ENCODE results near the gene SQSTM1.

SQSTM1 gene

DNA sequence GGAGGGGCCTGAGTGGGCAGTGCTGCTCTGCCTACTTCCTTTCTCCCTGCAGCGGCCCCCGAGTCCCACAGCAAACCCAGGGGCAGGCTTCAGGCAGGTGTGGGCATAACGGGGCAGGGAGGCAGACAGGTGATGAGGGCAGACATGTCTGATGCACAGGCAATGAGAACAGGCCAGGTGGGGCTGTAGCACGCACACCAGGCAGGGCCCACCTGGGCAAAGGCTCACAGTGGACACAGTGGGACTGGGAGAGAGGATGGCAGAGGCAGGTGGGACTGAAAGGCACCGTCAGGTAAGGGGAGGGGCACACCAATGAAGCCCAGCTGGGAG is 21.1 kb upstream of the SQSTM1 start:
- no peak for DNase-seq (ENCODE audit: low read depth)
- H3K4me3 ChIP-seq (ENCODE audit: low read length), result no peak overlapping the region
- TF ChIP-seq, protein P1, sequence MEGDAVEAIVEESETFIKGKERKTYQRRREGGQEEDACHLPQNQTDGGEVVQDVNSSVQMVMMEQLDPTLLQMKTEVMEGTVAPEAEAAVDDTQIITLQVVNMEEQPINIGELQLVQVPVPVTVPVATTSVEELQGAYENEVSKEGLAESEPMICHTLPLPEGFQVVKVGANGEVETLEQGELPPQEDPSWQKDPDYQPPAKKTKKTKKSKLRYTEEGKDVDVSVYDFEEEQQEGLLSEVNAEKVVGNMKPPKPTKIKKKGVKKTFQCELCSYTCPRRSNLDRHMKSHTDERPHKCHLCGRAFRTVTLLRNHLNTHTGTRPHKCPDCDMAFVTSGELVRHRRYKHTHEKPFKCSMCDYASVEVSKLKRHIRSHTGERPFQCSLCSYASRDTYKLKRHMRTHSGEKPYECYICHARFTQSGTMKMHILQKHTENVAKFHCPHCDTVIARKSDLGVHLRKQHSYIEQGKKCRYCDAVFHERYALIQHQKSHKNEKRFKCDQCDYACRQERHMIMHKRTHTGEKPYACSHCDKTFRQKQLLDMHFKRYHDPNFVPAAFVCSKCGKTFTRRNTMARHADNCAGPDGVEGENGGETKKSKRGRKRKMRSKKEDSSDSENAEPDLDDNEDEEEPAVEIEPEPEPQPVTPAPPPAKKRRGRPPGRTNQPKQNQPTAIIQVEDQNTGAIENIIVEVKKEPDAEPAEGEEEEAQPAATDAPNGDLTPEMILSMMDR (conservative IDR thresholded peaks at IDR 0.05; ENCODE audit: low read length), result no peak

DNA sequence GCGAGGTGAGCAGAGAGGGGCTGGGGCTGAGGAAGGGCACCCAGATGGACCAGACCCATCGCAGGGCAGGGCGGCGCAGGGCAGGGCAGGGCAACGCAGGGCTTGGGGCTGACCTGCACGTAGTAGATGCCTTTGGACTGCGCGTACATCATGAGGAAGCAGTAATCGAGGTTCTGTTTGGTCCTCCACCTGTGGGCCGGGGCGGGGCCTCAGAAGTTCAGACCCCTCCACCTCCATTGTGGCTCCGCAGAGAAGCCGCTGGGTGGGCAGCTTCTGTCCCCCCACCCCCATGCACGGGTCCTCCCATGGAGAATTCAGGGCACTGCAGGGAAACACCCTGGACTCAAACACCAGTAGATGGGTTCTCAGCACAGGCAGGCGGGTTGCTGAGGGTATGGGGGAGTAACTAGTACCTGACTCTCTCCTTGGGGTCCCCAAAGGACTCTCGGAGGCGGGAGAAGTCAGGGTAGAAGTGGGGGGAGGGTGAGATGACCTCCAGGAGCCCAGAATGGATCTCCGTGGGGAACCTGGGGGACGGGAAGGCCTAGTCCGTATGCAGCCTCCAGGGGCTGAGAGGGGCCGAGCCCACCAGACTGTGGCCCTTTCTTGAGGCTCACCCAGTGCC is 20.5 kb upstream of the SQSTM1 start:
- TF ChIP-seq, protein P1 (conservative IDR thresholded peaks at IDR 0.05; ENCODE audit: low read length), result no peak
- no peak overlapping the region for H3K4me3 ChIP-seq (ENCODE audit: low read length)
- no peak for DNase-seq (ENCODE audit: low read depth)

DNA sequence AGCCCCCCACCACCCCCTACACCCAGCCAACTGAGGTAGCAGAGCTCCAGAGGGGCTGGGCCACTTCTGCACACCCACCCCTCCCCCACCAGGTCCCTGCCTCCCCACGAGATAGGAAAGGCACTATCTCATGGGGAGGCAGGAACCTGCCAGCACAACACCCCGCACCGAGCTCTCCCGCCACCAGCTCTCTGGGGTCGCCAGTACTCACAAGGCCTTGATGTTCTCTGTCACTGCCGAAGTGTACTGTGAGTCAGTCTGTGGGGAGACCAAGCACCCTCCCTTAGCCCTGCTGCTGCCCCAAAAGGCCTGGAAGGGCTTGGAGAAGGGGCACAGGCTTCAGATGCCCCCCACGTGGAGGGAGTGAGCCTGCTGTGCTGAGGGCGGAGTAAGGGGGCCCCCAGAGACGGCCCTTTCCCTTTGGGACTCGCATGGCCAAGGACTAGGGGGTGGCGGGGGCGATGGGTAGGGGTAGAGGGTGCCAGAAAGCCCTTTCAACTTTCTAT is 20.0 kb upstream of the SQSTM1 start:
- no peak for DNase-seq (ENCODE audit: low read depth)
- no peak overlapping the region for H3K4me3 ChIP-seq (ENCODE audit: low read length)
- TF ChIP-seq, protein P1 (conservative IDR thresholded peaks at IDR 0.05; ENCODE audit: low read length), result no peak

DNA sequence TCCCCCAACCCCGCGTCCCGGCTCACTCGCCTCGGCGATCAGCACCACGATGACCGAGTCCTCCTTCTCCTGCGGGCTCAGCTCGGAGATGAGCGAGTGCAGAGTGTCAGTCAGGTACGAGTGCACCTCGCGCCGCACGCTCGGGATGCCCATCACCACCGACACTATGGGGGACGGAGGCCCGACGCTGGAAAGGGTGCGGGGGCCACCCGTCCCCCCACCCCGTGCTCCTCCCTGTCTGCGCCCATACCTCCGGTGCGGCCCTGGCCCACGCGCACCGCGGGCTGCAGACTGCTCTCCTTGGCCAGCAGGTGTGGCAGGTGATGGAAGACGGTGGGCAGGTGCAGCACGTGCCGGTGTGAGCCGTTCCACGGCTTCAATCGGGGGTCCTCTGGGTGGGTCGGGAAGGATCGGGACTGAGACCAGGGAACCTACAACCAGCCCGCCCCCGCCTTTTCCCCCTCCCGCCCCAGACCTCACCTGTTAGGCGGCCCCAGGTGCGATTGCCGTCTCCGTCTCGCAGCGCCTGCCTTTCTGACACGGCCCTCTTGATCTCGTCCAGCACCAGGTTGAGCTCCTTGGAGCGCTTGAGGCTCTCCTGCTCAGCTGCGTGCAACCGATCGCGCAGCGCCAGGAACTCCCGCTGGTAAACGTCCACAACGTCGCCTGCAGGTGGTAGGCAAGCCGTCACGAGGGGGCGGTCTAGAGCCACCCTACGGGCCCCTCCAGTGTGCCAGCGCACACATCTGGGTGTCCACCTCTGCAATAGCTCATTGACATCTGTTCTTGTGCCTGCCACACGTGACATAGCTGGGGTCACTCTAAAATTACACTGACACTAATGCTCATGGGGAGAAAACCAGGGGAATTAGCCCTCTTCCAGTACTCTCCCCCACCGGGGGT is 19.1 kb upstream of the SQSTM1 start:
- H3K4me3 ChIP-seq (ENCODE audit: low read length), result no peak overlapping the region
- TF ChIP-seq, protein P1 (conservative IDR thresholded peaks at IDR 0.05; ENCODE audit: low read length), result peak; percentile 56
- peak; percentile 44 for DNase-seq (ENCODE audit: low read depth)

DNA sequence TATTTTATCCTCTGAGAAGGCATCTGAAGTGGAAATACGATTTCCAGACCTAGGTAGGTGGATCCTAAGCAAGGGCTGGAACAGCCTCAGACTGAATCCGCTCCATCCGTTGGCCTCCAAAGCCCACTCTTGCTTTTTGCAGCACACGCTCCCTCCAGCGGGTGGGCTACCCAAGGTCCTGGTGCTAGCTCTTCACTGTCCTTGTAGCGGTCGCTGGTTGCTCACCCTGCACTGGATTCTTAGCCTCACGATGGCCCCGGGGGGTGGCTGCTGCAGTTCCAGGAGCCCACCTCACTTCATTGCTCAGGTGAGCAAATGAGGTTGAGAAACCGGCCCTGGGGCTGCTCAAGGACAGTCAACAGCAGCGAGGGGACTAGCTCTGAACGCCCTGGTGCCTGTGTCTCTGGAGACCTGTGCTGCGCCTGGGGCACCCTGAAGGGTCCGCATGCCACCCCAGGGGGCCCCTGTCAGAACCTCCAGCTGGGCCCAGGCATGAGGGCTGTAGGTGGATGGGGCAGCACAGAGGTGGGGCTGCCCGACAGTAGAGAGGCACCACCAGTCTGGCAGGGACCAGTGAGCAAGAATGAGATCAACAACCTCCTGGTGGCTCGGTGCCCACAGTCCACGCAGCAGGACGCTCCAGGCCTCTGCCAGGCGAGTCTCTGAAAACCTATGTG is 18.4 kb upstream of the SQSTM1 start:
- DNase-seq (ENCODE audit: low read depth), result no peak

DNA sequence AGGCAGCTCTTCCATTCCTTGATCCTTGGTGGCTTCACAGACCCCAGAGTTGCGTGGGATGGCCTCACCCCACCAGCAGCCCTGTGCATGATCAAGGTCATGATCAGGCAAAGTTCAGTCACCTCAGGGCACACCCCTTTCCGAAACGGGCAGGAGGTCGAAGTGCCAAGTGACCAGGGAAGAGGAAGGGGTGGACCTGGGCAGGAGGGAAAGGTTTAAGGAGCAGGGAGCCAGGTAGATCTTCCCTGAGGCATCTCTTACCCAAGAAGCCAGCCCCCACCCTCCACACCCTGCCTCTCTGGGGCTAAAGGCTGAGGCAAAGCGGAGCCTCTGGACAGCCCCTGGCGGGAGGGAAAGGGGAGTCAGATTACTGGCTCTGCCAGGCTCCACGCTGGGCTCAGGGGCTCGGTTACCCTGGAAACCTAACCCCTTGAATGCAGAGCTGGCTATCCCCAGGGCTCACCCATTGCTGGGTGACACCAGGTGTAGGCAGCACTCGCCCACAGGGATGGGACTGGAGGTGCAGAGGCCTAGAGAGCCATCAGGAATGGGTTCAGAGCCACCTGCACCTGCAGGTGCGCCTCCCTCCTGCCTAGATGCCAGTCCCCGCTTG is 17.6 kb upstream of the SQSTM1 start:
- no peak for DNase-seq (ENCODE audit: low read depth)
- TF ChIP-seq, protein P1 (conservative IDR thresholded peaks at IDR 0.05; ENCODE audit: low read length), result no peak
- H3K4me3 ChIP-seq (ENCODE audit: low read length), result no peak overlapping the region

More for the DNA sequence above, 18.4 kb upstream of the SQSTM1 start:
- TF ChIP-seq, protein P1 (conservative IDR thresholded peaks at IDR 0.05; ENCODE audit: low read length), result no peak
- H3K4me3 ChIP-seq (ENCODE audit: low read length), result no peak overlapping the region
